DND-41 (cell line): ENCODE measurements around the gene FSIP1.

Experiments
- EZH2 ChIP-seq: IDR thresholded peaks from 3 replicates; pipeline ENCODE4 v1.6.1; 2012; ENCODE audit warnings: borderline replicate concordance, low read depth, mild to moderate bottlenecking, moderate library complexity, low read length, inconsistent platforms; ENCODE audit not compliant: severe bottlenecking
- TF ChIP-seq, protein P1 (sequence below): IDR thresholded peaks from 2 replicates; pipeline ENCODE4 v1.5.1; 2012; ENCODE audit warnings: borderline replicate concordance, low read length, moderate library complexity, mild to moderate bottlenecking; ENCODE audit not compliant: poor library complexity, severe bottlenecking; ENCODE audit errors: extremely low read depth

DNA sequence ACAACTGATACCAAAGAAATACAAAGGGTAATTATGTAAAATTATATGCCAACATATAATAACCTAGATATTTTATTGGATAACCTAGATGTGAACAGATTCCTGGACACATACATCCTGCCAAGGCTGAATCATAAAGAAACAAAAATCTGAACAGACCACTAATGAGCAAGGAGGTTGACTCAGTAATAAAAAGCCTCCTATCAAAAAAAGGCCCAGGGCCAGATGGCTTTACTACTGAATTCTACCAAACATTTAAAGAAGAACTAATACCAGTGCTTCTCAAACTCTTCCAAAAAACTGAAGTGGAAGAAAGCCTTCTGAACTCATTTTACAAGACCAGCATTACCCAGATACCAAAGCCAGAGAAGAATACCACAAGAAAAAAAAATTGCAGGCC, 169.4 kb downstream of the FSIP1 start:
- TF ChIP-seq, protein P1, sequence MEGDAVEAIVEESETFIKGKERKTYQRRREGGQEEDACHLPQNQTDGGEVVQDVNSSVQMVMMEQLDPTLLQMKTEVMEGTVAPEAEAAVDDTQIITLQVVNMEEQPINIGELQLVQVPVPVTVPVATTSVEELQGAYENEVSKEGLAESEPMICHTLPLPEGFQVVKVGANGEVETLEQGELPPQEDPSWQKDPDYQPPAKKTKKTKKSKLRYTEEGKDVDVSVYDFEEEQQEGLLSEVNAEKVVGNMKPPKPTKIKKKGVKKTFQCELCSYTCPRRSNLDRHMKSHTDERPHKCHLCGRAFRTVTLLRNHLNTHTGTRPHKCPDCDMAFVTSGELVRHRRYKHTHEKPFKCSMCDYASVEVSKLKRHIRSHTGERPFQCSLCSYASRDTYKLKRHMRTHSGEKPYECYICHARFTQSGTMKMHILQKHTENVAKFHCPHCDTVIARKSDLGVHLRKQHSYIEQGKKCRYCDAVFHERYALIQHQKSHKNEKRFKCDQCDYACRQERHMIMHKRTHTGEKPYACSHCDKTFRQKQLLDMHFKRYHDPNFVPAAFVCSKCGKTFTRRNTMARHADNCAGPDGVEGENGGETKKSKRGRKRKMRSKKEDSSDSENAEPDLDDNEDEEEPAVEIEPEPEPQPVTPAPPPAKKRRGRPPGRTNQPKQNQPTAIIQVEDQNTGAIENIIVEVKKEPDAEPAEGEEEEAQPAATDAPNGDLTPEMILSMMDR, result no peak
- TF ChIP-seq EZH2, result no peak
